Mesendoderm (in vitro differentiated cells): ENCODE data around the gene TNFSF15.
A peak's percentile ranks its signal among the peaks of the same experiment; 100 is the strongest.

Experiments
- DNase-seq: peaks from one replicate; pipeline ENCODE4 v3.0.0; 2013
- H2AK5ac ChIP-seq: 2 replicates; pipeline ENCODE4 v1.6.1; 2013; ENCODE audit warnings: low read length, inconsistent platforms
- H2BK120ac ChIP-seq: 2 replicates; pipeline ENCODE4 v1.6.1; 2013; ENCODE audit warnings: low read depth, mild to moderate bottlenecking, low read length, moderate library complexity, mixed read lengths
- H2BK15ac ChIP-seq: replicated peaks from 2 replicates; pipeline ENCODE4 v1.6.1; 2013; ENCODE audit warnings: low read depth, mild to moderate bottlenecking, moderate library complexity
- H2BK5ac ChIP-seq: 2 replicates; pipeline ENCODE4 v1.6.1; 2013; ENCODE audit warnings: low read length, inconsistent platforms
- H3K18ac ChIP-seq: 2 replicates; pipeline ENCODE4 v1.6.1; 2013; ENCODE audit warnings: mild to moderate bottlenecking, low read length, mixed read lengths
- H3K23ac ChIP-seq: one replicate; pipeline ENCODE4 v1.6.1; 2013; ENCODE audit warnings: low read length
- H3K27ac ChIP-seq: 2 replicates; pipeline ENCODE4 v1.5.1; 2013; ENCODE audit warnings: low read depth, mild to moderate bottlenecking, inconsistent platforms, low read length, moderate library complexity
- H3K27me3 ChIP-seq: 2 replicates; pipeline ENCODE4 v1.6.1; 2013; ENCODE audit warnings: low read length, control low read depth, mild to moderate bottlenecking, inconsistent platforms; ENCODE audit not compliant: insufficient read depth, poor library complexity
- H3K36me3 ChIP-seq: 2 replicates; pipeline ENCODE4 v1.6.1; 2013; ENCODE audit warnings: low read length, inconsistent platforms; ENCODE audit not compliant: control insufficient read depth, insufficient read depth
- H3K4ac ChIP-seq: one replicate; pipeline ENCODE4 v1.6.1; 2013; ENCODE audit warnings: low read depth, mild to moderate bottlenecking, low read length, moderate library complexity
- H3K4me1 ChIP-seq: 2 replicates; pipeline ENCODE4 v1.6.1; 2013; ENCODE audit warnings: low read depth, low read length, inconsistent platforms; ENCODE audit not compliant: control insufficient read depth
- H3K4me2 ChIP-seq: 2 replicates; pipeline ENCODE4 v1.6.1; 2013; ENCODE audit warnings: low read length
- H3K4me3 ChIP-seq: 2 replicates; pipeline ENCODE4 v1.5.1; 2013; ENCODE audit warnings: mild to moderate bottlenecking, low read length
- H3K56ac ChIP-seq: one replicate; pipeline ENCODE4 v1.6.1; 2013; ENCODE audit warnings: low read length
- H3K79me1 ChIP-seq: 2 replicates; pipeline ENCODE4 v1.6.1; 2013; ENCODE audit warnings: low read length, inconsistent platforms
- H3K79me2 ChIP-seq: 2 replicates; pipeline ENCODE4 v1.6.1; 2013; ENCODE audit warnings: mild to moderate bottlenecking, low read length; ENCODE audit not compliant: control insufficient read depth, insufficient read depth
- H3K9ac ChIP-seq: 2 replicates; pipeline ENCODE4 v1.6.1; 2013; ENCODE audit warnings: low read length, inconsistent platforms
- H4K5ac ChIP-seq: one replicate; pipeline ENCODE4 v1.6.1; 2013; ENCODE audit warnings: low read length
- H4K8ac ChIP-seq: one replicate; pipeline ENCODE4 v1.6.1; 2013; ENCODE audit warnings: low read depth, mild to moderate bottlenecking, control low read depth, low read length, moderate library complexity
- WGBS: extraction: QIAGEN DNeasy Blood & Tissue Kit; methylation state at CpG from one replicate; pipeline ENCODE4 v1.1.7; 2013; ENCODE audit warnings: low lambda C conversion rate, missing lambda C conversion rate; ENCODE audit not compliant: insufficient coverage; ENCODE audit errors: extremely low coverage; 5-methylcytosine and 5-hydroxymethylcytosine counted together

TNFSF15 gene

DNA sequence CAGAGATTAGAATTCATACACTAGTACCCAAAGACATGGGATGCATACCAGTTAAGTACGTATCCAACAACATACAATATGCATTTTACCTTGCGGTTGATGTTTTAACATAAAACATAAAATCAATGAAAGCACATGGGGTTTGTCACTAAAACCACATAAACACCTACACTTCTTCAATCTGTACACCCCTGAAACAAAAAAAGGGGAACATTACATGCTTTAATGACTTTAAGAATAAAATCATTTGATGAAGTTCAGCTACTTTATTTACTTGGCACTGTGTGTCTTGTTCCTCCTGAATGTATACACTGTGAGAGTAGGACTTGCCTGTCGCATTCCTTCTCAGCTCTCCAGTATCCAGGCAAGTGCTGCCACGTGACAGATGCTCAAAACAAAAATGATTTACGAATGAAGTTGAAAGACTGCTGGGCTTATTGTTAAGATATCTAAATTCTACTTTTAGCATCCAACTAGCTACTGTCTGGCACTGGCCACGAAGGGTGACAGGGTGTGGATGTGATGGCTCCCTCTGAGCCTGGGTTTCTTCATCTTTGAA is 21.0 kb downstream of the TNFSF15 start:
- no peak overlapping the region for H3K27ac ChIP-seq
- H3K23ac ChIP-seq, result no peak overlapping the region
- no peak overlapping the region for H4K5ac ChIP-seq
- no peak overlapping the region for H3K4me2 ChIP-seq
- H3K4me3 ChIP-seq, result no peak overlapping the region
- no peaks in the 10 kb centered on the region for H3K4me1 ChIP-seq
- H3K79me1 ChIP-seq, result no peaks in the 10 kb centered on the region
- H3K79me2 ChIP-seq, result no peaks in the 10 kb centered on the region
- H3K4ac ChIP-seq, result no peak overlapping the region
- H3K9ac ChIP-seq, result no peak overlapping the region
- H2BK120ac ChIP-seq, result no peak overlapping the region
- no peaks in the 10 kb centered on the region for H3K27me3 ChIP-seq
- no peak for DNase-seq
- H3K56ac ChIP-seq, result no peak overlapping the region
- H3K36me3 ChIP-seq, result no peaks in the 10 kb centered on the region
- no peak overlapping the region for H4K8ac ChIP-seq
- no peak overlapping the region for H2BK15ac ChIP-seq
- H3K18ac ChIP-seq, result no peak overlapping the region
- H2BK5ac ChIP-seq, result no peak overlapping the region
- WGBS, result no CpG with 5 or more reads among the region's 6 CpGs
- no peak overlapping the region for H2AK5ac ChIP-seq

DNA sequence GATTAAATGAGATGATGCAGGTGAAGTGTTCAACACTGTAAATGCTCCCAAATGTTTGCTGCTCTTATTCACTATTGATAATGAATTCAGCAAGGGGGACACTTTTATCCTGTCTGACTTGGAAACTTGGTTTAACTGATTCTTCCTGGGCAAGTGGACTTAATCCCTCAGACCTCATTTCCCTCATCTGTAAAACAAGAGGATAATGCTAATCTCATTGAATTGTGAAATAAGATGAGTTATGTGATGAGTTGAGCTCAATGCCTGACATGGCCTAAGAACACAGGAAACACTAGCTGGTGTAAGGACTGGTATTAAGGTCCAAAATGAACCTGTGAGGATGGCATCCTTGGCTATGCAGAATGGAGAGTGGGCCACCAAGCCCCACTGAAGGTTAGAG is 23.3 kb downstream of the TNFSF15 start:
- Histone ChIP-seq H2BK120ac (no peak overlapping the region), H3K4me3 (no peak overlapping the region), H3K23ac (no peak overlapping the region), H4K8ac (no peak overlapping the region), H2BK15ac (no peak overlapping the region), H3K36me3 (no peaks in the 10 kb centered on the region), H3K4me1 (no peaks in the 10 kb centered on the region), H3K18ac (no peak overlapping the region), H2AK5ac (no peak overlapping the region), H3K27ac (no peak overlapping the region), H3K4ac (no peak overlapping the region), H4K5ac (no peak overlapping the region), H3K79me2 (no peaks in the 10 kb centered on the region), H3K79me1 (no peaks in the 10 kb centered on the region), H3K27me3 (no peaks in the 10 kb centered on the region), H3K9ac (no peak overlapping the region), H2BK5ac (no peak overlapping the region), H3K4me2 (no peak overlapping the region), H3K56ac (no peak overlapping the region)
- no peak for DNase-seq

DNA sequence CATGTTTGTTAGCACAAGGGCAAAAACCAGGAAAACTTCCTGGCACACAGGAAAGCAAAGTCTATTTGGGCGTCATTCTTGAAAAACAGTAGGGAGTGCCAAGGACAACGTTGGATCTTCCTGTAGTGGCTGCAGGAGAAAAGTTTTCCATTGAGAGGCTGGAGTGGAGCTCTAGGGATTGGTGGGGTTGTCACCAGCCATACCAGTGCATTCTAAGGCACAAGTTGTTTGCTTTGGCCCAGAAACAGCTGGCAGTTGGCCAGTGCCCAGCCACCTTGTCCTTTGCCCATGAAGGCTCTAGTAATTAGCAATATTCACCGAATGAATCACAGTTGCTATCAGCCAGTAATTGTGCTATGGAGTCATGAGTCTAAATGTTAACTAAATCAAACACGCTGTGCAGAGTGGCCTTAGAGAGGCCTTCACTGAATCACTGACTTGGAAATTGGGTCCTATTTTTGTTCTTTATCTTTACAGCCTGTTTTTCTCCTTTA is 26.4 kb downstream of the TNFSF15 start:
- H3K4me3 ChIP-seq, result no peak overlapping the region
- no peak overlapping the region for H3K23ac ChIP-seq
- H4K5ac ChIP-seq, result no peak overlapping the region
- H3K56ac ChIP-seq, result no peak overlapping the region
- H3K4me1 ChIP-seq, result peaks cover 3% of the 10 kb centered on the region
- no peak overlapping the region for H3K9ac ChIP-seq
- no peak overlapping the region for H3K18ac ChIP-seq
- H3K27me3 ChIP-seq, result no peaks in the 10 kb centered on the region
- H2BK120ac ChIP-seq, result no peak overlapping the region
- H3K27ac ChIP-seq, result no peak overlapping the region
- no peaks in the 10 kb centered on the region for H3K36me3 ChIP-seq
- no peaks in the 10 kb centered on the region for H3K79me1 ChIP-seq
- H3K79me2 ChIP-seq, result no peaks in the 10 kb centered on the region
- no peak overlapping the region for H2BK5ac ChIP-seq
- DNase-seq, result no peak
- no peak overlapping the region for H3K4me2 ChIP-seq
- H3K4ac ChIP-seq, result no peak overlapping the region
- H2BK15ac ChIP-seq, result no peak overlapping the region
- H4K8ac ChIP-seq, result no peak overlapping the region
- H2AK5ac ChIP-seq, result no peak overlapping the region
- no CpG with 5 or more reads among the region's 4 CpGs for WGBS

DNA sequence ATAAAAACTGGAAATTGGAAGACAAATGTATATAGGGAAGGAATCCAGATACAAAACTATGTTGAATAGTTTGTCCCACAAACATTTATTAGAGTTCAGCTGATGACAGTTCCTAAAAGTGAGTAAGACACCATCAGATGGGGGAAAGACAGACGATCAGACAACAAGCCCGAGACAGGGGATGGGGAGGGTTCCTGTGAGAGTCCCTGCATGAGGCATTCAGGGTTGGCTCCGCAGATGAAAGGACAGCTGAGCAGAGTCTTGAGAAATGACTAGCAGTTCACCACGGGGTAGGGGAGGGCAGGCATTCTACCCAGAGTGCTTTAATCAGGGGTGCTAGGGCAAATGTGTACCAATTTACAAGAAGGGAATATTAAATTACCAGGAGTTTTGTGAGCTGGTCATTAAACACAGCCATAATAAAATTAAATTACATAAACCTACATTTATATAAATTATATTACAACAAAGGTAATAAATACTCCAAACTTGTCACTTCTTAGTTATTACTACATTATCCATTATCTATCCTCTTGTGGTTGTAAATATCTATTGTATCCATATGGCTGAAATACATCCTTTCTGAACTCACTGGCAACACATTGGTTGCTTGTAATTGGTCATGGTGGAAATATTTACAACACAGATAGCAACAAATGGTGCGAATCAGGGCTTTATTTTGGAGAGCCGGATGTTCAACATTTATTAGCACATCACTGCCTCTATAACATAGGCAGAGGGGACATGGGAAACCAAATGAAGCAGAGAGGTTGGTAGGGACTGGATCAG is 27.8 kb downstream of the TNFSF15 start:
- Histone ChIP-seq H4K8ac (no peak overlapping the region), H3K4me3 (no peak overlapping the region)

DNA sequence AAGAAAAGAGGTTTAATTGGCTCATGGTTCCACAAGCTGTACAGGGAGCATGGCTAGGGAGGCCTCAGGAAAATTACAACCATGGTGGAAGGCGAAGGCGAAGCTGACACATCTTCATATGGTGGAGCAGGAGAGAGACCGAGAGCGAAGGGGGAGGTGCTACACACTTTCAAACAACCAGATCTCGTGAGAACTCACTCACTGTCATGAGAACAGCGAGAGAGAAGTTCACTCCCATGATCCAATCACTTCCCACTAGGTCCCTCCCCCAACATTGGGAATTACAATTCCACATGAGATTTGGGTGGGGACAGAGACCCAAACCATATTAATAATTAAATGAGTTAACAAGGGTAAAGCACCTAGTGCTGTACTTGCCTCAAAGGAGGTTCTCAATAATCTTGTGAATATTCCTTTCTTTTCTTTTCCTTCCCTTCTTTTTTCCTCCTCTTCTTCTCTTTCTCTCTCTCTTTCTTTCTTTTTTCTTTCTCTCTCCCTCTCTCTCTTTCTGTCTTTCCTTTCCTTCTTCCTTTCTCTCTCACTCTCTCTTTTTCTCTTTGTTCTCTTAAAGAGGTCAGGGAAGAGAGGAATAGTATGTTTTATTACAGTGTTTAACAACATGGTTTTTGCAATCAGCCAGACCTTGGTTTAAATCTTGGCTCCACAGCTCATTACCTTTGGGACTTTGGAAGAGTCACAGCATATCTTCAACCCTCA is 29.0 kb downstream of the TNFSF15 start:
- H3K27me3 ChIP-seq, result no peaks in the 10 kb centered on the region
- H2AK5ac ChIP-seq, result no peak overlapping the region
- H2BK15ac ChIP-seq, result no peak overlapping the region
- no peak overlapping the region for H4K5ac ChIP-seq
- no peak overlapping the region for H2BK5ac ChIP-seq
- no peak for DNase-seq
- no peak overlapping the region for H2BK120ac ChIP-seq
- no peak overlapping the region for H3K18ac ChIP-seq
- H3K79me2 ChIP-seq, result no peaks in the 10 kb centered on the region
- H3K9ac ChIP-seq, result no peak overlapping the region
- no CpG with 5 or more reads among the region's 6 CpGs for WGBS
- H4K8ac ChIP-seq, result no peak overlapping the region
- peaks cover 3% of the 10 kb centered on the region for H3K4me1 ChIP-seq
- H3K4me2 ChIP-seq, result no peak overlapping the region
- H3K4me3 ChIP-seq, result no peak overlapping the region
- H3K79me1 ChIP-seq, result no peaks in the 10 kb centered on the region
- H3K4ac ChIP-seq, result no peak overlapping the region
- H3K23ac ChIP-seq, result no peak overlapping the region
- H3K56ac ChIP-seq, result no peak overlapping the region
- H3K27ac ChIP-seq, result no peak overlapping the region
- no peaks in the 10 kb centered on the region for H3K36me3 ChIP-seq

More for the DNA sequence above, 27.8 kb downstream of the TNFSF15 start:
- no peaks in the 10 kb centered on the region for H3K27me3 ChIP-seq
- no peak overlapping the region for H4K5ac ChIP-seq
- WGBS, result no CpG with 5 or more reads among the region's 6 CpGs
- no peak overlapping the region for H2BK5ac ChIP-seq
- DNase-seq, result peak; percentile 39
- H3K79me1 ChIP-seq, result no peaks in the 10 kb centered on the region
- H3K9ac ChIP-seq, result no peak overlapping the region
- H3K56ac ChIP-seq, result no peak overlapping the region
- H3K79me2 ChIP-seq, result no peaks in the 10 kb centered on the region
- no peak overlapping the region for H3K4ac ChIP-seq
- no peak overlapping the region for H2BK120ac ChIP-seq
- no peak overlapping the region for H3K18ac ChIP-seq
- H3K4me2 ChIP-seq, result no peak overlapping the region
- no peak overlapping the region for H2AK5ac ChIP-seq
- no peak overlapping the region for H3K27ac ChIP-seq
- peak overlapping the region; percentile 12 for H2BK15ac ChIP-seq
- no peak overlapping the region for H3K23ac ChIP-seq
- H3K36me3 ChIP-seq, result no peaks in the 10 kb centered on the region
- H3K4me1 ChIP-seq, result peaks cover 3% of the 10 kb centered on the region
